GM23338 (cell line): ENCODE data around the gene AP1M1. TPM values are rescaled to one million over a fixed set of nuclear protein-coding genes. Genes with fewer than 3 reads are reported as not detected.
"Not testable (repeated sequence)": the region's sequence is repeated elsewhere in the genome, so short reads cannot be mapped to it uniquely, and the experiment has no call there.

Experiments
- ATAC-seq: fragments of 200-7000 bp; cut with Tn5 transposase; 3 replicates; pipeline ENCODE4 v1.9.1; 2020
- DNase-seq: peaks from one replicate; pipeline ENCODE4 v3.0.0-alpha.2; 2015; ENCODE audit warnings: low spot score
- H2AFZ ChIP-seq: fragments of 200-600 bp; sonication (generic); 2 replicates; pipeline ENCODE4 v1.8.0; 2016; ENCODE audit warnings: antibody characterized with exemption, mild to moderate bottlenecking, moderate library complexity
- H3F3A ChIP-seq: fragments of 200-600 bp; sonication (generic); replicated peaks from 2 replicates; pipeline ENCODE4 v1.8.0; 2017; ENCODE audit warnings: antibody characterized with exemption, mixed run types, low read depth
- H3K27ac ChIP-seq: fragments of 200-600 bp; sonication (generic); 2 replicates; pipeline ENCODE4 v1.6.1; 2016; ENCODE audit warnings: low read depth
- H3K27me3 ChIP-seq: fragments of 200-600 bp; sonication (generic); 2 replicates; pipeline ENCODE4 v1.8.0; 2016; ENCODE audit warnings: mild to moderate bottlenecking, mixed run types, moderate library complexity; ENCODE audit not compliant: insufficient read depth
- H3K36me3 ChIP-seq: fragments of 200-600 bp; sonication (generic); 2 replicates; pipeline ENCODE4 v1.8.0; 2016; ENCODE audit warnings: mild to moderate bottlenecking; ENCODE audit not compliant: insufficient read depth
- H3K4me1 ChIP-seq: fragments of 200-600 bp; sonication (generic); 2 replicates; pipeline ENCODE4 v1.8.0; 2016; ENCODE audit warnings: mild to moderate bottlenecking, moderate library complexity; ENCODE audit not compliant: insufficient read depth
- H3K4me2 ChIP-seq: fragments of 200-600 bp; sonication (generic); 2 replicates; pipeline ENCODE4 v1.7.1; 2017; ENCODE audit warnings: mixed run types
- H3K4me3 ChIP-seq: fragments of 200-600 bp; sonication (generic); 2 replicates; pipeline ENCODE4 v1.6.1; 2016; ENCODE audit warnings: mixed run types
- H3K79me2 ChIP-seq: fragments of 200-600 bp; sonication (generic); replicated peaks from 2 replicates; pipeline ENCODE4 v1.8.0; 2017; ENCODE audit warnings: mild to moderate bottlenecking; ENCODE audit not compliant: insufficient read depth
- H3K9me2 ChIP-seq: fragments of 200-600 bp; sonication (generic); 2 replicates; pipeline ENCODE4 v1.8.0; 2017; ENCODE audit not compliant: insufficient read depth
- H4K20me1 ChIP-seq: fragments of 200-600 bp; sonication (generic); replicated peaks from 2 replicates; pipeline ENCODE4 v1.8.0; 2017; ENCODE audit warnings: mild to moderate bottlenecking; ENCODE audit not compliant: insufficient read depth
- H3K27ac Mint-ChIP-seq: 2 replicates; pipeline ENCODE4 v1.8.0; 2020; ENCODE audit warnings: inconsistent platforms, mild to moderate bottlenecking, moderate library complexity, mixed read lengths
- H3K27me3 Mint-ChIP-seq: 3 replicates; pipeline ENCODE4 v1.8.0; 2022; ENCODE audit warnings: low read depth, mild to moderate bottlenecking, moderate library complexity, mixed read lengths, inconsistent platforms; ENCODE audit not compliant: insufficient read depth, poor library complexity
- H3K36me3 Mint-ChIP-seq: 3 replicates; pipeline ENCODE4 v1.8.0; 2021; ENCODE audit warnings: low read depth, mild to moderate bottlenecking, inconsistent platforms, moderate library complexity, mixed read lengths
- H3K4me1 Mint-ChIP-seq: 3 replicates; pipeline ENCODE4 v1.8.0; 2020; ENCODE audit warnings: mild to moderate bottlenecking, inconsistent platforms, mixed read lengths
- H3K4me3 Mint-ChIP-seq: 3 replicates; pipeline ENCODE4 v1.8.0; 2021; ENCODE audit warnings: moderate library complexity, mild to moderate bottlenecking, inconsistent platforms, mixed read lengths
- H3K9me3 Mint-ChIP-seq: 3 replicates; pipeline ENCODE4 v1.8.0; 2020; ENCODE audit warnings: moderate library complexity, mild to moderate bottlenecking, inconsistent platforms, mixed read lengths
- CREB1 ChIP-seq: fragments of 250-450 bp; sonication (Bioruptor Pico); IDR thresholded peaks from 2 replicates; pipeline ENCODE4 v1.5.0; 2020; ENCODE audit warnings: low read depth, mild to moderate bottlenecking, moderate library complexity
- EZH2 ChIP-seq: fragments of 200-600 bp; sonication (generic); IDR thresholded peaks from one replicate; pipeline ENCODE4 v1.8.0; 2017; ENCODE audit warnings: antibody characterized with exemption, mild to moderate bottlenecking, low read depth; ENCODE audit not compliant: unreplicated experiment
- EZH2phosphoT487 ChIP-seq: fragments of 200-600 bp; sonication (generic); IDR thresholded peaks from one replicate; pipeline ENCODE4 v1.8.1; 2018; ENCODE audit warnings: antibody characterized with exemption; ENCODE audit not compliant: unreplicated experiment
- JUNB ChIP-seq: IDR thresholded peaks from one replicate; pipeline ENCODE4 v1.6.1; 2016; ENCODE audit warnings: antibody characterized with exemption; ENCODE audit not compliant: unreplicated experiment
- NANOG ChIP-seq: IDR thresholded peaks from 2 replicates; pipeline ENCODE4 v1.6.1; 2016; ENCODE audit warnings: antibody characterized with exemption, borderline replicate concordance
- POLR2AphosphoS5 ChIP-seq: IDR thresholded peaks from 2 replicates; pipeline ENCODE4 v1.6.1; 2016; ENCODE audit warnings: antibody characterized with exemption, low read depth
- STAT1 ChIP-seq: IDR thresholded peaks from one replicate; pipeline ENCODE4 v1.6.1; 2016; ENCODE audit warnings: antibody characterized with exemption; ENCODE audit not compliant: unreplicated experiment
- ZNF114 ChIP-seq: fragments of 250-450 bp; sonication (Bioruptor Pico); IDR thresholded peaks from 2 replicates; pipeline ENCODE4 v1.5.0; 2020; ENCODE audit warnings: mild to moderate bottlenecking, moderate library complexity
- ZNF331 ChIP-seq: fragments of 250-450 bp; sonication (Bioruptor Pico); IDR thresholded peaks from 2 replicates; pipeline ENCODE4 v1.5.0; 2020; ENCODE audit warnings: low read depth, mild to moderate bottlenecking, moderate library complexity
- polyA plus RNA-seq: library from polyadenylated mRNA; unstranded; fragments of >200 nt; fragmentation: Nextera tagmentation; extraction: Ambion mirVana; gene quantifications from 2 replicates; pipeline ENCODE4 v1.2.1, GENCODE V29; 2016
- total RNA-seq: library from RNA; depleted of rRNA; stranded (reverse); fragments of >200 nt; shearing (Covaris generic); gene quantifications from 2 replicates; pipeline ENCODE4 v1.2.3, GENCODE V29; 2014
- TF ChIP-seq, protein P1 (sequence below): IDR thresholded peaks from one replicate; pipeline ENCODE4 v1.6.1; 2018; ENCODE audit warnings: antibody characterized with exemption; ENCODE audit not compliant: unreplicated experiment
- TF ChIP-seq, protein P2 (sequence below): IDR thresholded peaks from 2 replicates; pipeline ENCODE4 v1.6.1; 2016; ENCODE audit warnings: antibody characterized with exemption
- TF ChIP-seq, protein P3 (sequence below): fragments of 250-450 bp; sonication (Bioruptor Pico); IDR thresholded peaks from 2 replicates; pipeline ENCODE4 v1.5.0; 2020; ENCODE audit warnings: mild to moderate bottlenecking, moderate library complexity

Gene AP1M1
- total and polyA plus RNA-seq, 2 experiments from 2014 or later = 22.0 to 32.0 TPM

DNA sequence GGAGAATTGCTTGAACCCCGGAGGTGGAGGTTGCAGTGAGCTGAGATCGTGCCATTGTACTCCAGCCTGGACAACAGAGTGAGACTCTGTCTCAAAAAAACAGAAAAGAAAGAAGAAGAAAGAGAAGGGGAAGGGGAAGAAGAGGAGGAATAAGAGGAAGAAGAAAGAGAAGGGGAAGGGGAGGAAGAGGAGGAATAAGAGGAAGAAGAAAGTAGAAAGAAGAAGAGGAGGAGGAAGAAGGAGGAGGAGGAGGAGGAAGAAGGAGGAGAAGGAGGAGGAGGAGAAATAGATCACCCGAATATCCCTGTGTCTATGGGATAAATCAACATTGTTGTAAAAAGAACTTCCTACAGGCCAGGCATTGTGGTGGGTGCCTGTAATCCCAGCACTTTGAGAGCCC is 87.4 kb downstream of the AP1M1 start:
- not testable (repeated sequence) for H3K27me3 Mint-ChIP-seq, ATAC-seq, H3F3A ChIP-seq, H3K27ac Mint-ChIP-seq, H4K20me1 ChIP-seq, H3K4me3 ChIP-seq, H3K4me1 ChIP-seq, H3K9me2 ChIP-seq, H3K27ac ChIP-seq, H3K9me3 Mint-ChIP-seq, H3K27me3 ChIP-seq, DNase-seq, H3K4me2 ChIP-seq, H2AFZ ChIP-seq, H3K36me3 Mint-ChIP-seq, H3K36me3 ChIP-seq, H3K79me2 ChIP-seq, H3K4me3 Mint-ChIP-seq
- peaks cover 13% of the 10 kb centered on the region for H3K4me1 Mint-ChIP-seq

DNA sequence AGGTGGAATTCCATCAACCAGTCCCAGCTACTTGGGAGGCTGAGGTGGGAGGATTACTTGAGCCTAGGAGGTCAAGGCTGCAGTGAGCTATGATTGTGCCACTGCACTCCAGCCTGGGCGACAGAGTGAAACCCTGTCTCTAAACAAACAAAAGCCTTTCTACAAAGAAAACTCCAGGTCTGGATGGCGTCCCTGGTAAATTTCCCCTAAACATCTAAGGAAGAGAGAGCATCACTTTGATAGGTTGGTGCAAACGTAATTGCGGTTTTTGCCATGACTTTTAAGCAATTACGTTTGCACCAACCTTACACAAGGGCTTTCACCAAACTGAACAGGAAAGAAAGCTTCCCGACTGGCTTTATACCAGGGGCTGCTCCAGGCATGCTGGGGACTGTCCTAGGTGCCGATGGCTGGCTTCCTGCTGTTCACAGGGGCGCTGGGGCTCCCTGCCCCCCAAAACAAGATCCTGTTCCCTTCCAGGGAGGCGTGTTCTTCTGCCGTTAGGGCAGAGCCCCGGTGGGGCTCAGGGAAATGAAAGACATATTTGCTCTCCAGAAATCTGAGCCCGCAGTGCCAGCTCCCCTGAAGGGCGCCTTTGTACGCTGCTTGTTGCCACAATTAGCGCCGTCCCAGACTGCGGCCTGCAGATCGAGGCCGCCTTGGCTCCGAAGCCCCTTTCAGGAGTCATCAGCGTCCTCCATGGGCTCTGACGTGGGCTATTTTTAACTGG is 88.2 kb downstream of the AP1M1 start:
- H3K36me3 Mint-ChIP-seq = no peaks in the 10 kb centered on the region
- no peaks in the 10 kb centered on the region for H3K27me3 ChIP-seq
- no peak overlapping the region for H3K4me3 Mint-ChIP-seq
- peak overlapping the region; percentile 60; the same call in 1 of the 2 replicates for H3K4me2 ChIP-seq
- H3K79me2 ChIP-seq = no peaks in the 10 kb centered on the region
- no peaks in the 10 kb centered on the region for H3F3A ChIP-seq
- H3K9me2 ChIP-seq = no peaks in the 10 kb centered on the region
- peaks cover 9% of the 10 kb centered on the region for H3K27me3 Mint-ChIP-seq
- no peak overlapping the region for H3K4me3 ChIP-seq
- H2AFZ ChIP-seq = peak overlapping the region; percentile 95
- no peaks in the 10 kb centered on the region for H4K20me1 ChIP-seq
- H3K9me3 Mint-ChIP-seq = no peaks in the 10 kb centered on the region
- DNase-seq (peak; percentile 46), ATAC-seq (peak; percentile 67)
- H3K27ac ChIP-seq = no peak overlapping the region
- no peaks in the 10 kb centered on the region for H3K36me3 ChIP-seq
- peaks cover 13% of the 10 kb centered on the region for H3K4me1 Mint-ChIP-seq
- H3K4me1 ChIP-seq = peaks cover 9% of the 10 kb centered on the region
- no peak overlapping the region for H3K27ac Mint-ChIP-seq
- no peak for TF ChIP-seq ZNF114
- no peak for TF ChIP-seq POLR2AphosphoS5
- TF ChIP-seq NANOG = no peak
- no peak for TF ChIP-seq CREB1 (CRISPR knock-in tag)
- TF ChIP-seq, protein P1, sequence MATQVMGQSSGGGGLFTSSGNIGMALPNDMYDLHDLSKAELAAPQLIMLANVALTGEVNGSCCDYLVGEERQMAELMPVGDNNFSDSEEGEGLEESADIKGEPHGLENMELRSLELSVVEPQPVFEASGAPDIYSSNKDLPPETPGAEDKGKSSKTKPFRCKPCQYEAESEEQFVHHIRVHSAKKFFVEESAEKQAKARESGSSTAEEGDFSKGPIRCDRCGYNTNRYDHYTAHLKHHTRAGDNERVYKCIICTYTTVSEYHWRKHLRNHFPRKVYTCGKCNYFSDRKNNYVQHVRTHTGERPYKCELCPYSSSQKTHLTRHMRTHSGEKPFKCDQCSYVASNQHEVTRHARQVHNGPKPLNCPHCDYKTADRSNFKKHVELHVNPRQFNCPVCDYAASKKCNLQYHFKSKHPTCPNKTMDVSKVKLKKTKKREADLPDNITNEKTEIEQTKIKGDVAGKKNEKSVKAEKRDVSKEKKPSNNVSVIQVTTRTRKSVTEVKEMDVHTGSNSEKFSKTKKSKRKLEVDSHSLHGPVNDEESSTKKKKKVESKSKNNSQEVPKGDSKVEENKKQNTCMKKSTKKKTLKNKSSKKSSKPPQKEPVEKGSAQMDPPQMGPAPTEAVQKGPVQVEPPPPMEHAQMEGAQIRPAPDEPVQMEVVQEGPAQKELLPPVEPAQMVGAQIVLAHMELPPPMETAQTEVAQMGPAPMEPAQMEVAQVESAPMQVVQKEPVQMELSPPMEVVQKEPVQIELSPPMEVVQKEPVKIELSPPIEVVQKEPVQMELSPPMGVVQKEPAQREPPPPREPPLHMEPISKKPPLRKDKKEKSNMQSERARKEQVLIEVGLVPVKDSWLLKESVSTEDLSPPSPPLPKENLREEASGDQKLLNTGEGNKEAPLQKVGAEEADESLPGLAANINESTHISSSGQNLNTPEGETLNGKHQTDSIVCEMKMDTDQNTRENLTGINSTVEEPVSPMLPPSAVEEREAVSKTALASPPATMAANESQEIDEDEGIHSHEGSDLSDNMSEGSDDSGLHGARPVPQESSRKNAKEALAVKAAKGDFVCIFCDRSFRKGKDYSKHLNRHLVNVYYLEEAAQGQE = no peak
- no peak for TF ChIP-seq STAT1
- TF ChIP-seq, protein P2, sequence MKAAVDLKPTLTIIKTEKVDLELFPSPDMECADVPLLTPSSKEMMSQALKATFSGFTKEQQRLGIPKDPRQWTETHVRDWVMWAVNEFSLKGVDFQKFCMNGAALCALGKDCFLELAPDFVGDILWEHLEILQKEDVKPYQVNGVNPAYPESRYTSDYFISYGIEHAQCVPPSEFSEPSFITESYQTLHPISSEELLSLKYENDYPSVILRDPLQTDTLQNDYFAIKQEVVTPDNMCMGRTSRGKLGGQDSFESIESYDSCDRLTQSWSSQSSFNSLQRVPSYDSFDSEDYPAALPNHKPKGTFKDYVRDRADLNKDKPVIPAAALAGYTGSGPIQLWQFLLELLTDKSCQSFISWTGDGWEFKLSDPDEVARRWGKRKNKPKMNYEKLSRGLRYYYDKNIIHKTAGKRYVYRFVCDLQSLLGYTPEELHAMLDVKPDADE = no peak
- TF ChIP-seq, protein P3, sequence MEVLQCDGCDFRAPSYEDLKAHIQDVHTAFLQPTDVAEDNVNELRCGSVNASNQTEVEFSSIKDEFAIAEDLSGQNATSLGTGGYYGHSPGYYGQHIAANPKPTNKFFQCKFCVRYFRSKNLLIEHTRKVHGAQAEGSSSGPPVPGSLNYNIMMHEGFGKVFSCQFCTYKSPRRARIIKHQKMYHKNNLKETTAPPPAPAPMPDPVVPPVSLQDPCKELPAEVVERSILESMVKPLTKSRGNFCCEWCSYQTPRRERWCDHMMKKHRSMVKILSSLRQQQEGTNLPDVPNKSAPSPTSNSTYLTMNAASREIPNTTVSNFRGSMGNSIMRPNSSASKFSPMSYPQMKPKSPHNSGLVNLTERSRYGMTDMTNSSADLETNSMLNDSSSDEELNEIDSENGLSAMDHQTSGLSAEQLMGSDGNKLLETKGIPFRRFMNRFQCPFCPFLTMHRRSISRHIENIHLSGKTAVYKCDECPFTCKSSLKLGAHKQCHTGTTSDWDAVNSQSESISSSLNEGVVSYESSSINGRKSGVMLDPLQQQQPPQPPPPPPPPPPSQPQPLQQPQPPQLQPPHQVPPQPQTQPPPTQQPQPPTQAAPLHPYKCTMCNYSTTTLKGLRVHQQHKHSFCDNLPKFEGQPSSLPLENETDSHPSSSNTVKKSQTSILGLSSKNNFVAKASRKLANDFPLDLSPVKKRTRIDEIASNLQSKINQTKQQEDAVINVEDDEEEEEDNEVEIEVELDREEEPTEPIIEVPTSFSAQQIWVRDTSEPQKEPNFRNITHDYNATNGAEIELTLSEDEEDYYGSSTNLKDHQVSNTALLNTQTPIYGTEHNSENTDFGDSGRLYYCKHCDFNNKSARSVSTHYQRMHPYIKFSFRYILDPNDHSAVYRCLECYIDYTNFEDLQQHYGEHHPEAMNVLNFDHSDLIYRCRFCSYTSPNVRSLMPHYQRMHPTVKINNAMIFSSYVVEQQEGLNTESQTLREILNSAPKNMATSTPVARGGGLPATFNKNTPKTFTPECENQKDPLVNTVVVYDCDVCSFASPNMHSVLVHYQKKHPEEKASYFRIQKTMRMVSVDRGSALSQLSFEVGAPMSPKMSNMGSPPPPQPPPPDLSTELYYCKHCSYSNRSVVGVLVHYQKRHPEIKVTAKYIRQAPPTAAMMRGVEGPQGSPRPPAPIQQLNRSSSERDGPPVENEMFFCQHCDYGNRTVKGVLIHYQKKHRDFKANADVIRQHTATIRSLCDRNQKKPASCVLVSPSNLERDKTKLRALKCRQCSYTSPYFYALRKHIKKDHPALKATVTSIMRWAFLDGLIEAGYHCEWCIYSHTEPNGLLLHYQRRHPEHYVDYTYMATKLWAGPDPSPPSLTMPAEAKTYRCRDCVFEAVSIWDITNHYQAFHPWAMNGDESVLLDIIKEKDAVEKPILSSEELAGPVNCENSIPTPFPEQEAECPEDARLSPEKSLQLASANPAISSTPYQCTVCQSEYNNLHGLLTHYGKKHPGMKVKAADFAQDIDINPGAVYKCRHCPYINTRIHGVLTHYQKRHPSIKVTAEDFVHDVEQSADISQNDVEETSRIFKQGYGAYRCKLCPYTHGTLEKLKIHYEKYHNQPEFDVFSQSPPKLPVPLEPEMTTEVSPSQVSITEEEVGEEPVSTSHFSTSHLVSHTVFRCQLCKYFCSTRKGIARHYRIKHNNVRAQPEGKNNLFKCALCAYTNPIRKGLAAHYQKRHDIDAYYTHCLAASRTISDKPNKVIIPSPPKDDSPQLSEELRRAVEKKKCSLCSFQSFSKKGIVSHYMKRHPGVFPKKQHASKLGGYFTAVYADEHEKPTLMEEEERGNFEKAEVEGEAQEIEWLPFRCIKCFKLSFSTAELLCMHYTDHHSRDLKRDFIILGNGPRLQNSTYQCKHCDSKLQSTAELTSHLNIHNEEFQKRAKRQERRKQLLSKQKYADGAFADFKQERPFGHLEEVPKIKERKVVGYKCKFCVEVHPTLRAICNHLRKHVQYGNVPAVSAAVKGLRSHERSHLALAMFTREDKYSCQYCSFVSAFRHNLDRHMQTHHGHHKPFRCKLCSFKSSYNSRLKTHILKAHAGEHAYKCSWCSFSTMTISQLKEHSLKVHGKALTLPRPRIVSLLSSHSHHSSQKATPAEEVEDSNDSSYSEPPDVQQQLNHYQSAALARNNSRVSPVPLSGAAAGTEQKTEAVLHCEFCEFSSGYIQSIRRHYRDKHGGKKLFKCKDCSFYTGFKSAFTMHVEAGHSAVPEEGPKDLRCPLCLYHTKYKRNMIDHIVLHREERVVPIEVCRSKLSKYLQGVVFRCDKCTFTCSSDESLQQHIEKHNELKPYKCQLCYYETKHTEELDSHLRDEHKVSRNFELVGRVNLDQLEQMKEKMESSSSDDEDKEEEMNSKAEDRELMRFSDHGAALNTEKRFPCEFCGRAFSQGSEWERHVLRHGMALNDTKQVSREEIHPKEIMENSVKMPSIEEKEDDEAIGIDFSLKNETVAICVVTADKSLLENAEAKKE (CRISPR knock-in tag) = no peak
- no peak for TF ChIP-seq JUNB
- no peak for TF ChIP-seq ZNF331
- TF ChIP-seq EZH2phosphoT487 = no peak
- no peak for TF ChIP-seq EZH2
